ENCODE results near the gene CELF2. TPM values are rescaled to one million over a fixed set of nuclear protein-coding genes. Genes with fewer than 3 reads are reported as not detected.

Gene CELF2
- total and polyA plus RNA-seq, 9 of the 15 experiments (the other 6 are each of a cell fraction or from before 2014, with no cell fraction given) = 4.0 to 20.3 (median 11.1) TPM

DNA sequence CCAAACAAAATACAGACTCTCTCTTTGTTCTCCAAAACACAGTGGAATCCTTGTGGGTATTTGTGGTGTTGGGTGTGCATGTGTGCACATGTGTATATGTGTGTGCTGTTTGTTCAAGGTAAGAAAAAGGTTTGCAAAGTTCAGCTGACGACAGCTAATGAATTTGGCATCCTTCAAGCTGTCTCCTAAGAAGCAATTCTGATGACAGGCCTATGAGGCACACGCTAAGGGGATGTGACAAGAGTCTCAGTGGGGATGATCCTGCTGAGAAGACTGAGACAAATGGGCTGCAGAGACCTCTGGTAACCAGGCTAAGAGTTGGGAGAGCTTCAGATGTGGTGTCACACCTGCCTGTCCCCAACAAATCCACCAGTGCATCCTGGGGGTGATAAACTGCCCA, 26.5 kb upstream of the CELF2 start:
- H3K9me3 ChIP-seq (replicated peaks; ENCODE audit: control insufficient read depth, insufficient read depth, low read depth, low read length) = no peaks in the 10 kb centered on the region
- H3K4me3 ChIP-seq = no peak overlapping the region
- DNase-seq (ENCODE audit: extremely low read depth in 1 of 4, low spot score in 3 of 4) (no peak), ATAC-seq (no peak), FAIRE-seq (no peak)
- POLR2A ChIA-PET = interaction anchor here (1.0 kb wide), 1 partner anchor 381 kb away, joined by 5 read pairs; no protein-coding TSS in a partner anchor
- no peak overlapping the region for H3K4me2 ChIP-seq (ENCODE audit: insufficient read depth, low read length)
- in situ Hi-C loops (cut with MboI) (no loop called here), intact Hi-C loops (cut with micrococcal nuclease) (no loop called here)
- H3K9me1 ChIP-seq (ENCODE audit: control insufficient read depth, insufficient read depth, low read length) = no peaks in the 10 kb centered on the region
- H3K4me1 ChIP-seq (replicated peaks in 1 of 2; ENCODE audit: control insufficient read depth in 2 of 2, insufficient read depth in 2 of 2, low read length in 2 of 2) = no peaks in the 10 kb centered on the region
- H3K79me2 ChIP-seq (ENCODE audit: control insufficient read depth, insufficient read depth, low read length) = no peaks in the 10 kb centered on the region
- H3K27ac ChIP-seq (ENCODE audit: extremely low read depth, low read depth, low read length) = no peak overlapping the region
- no peaks in the 10 kb centered on the region for H4K20me1 ChIP-seq (replicated peaks; ENCODE audit: control insufficient read depth, insufficient read depth, low read length)
- H3K27me3 ChIP-seq (ENCODE audit: control insufficient read depth in 2 of 2, insufficient read depth in 2 of 2, low read length in 2 of 2) = no peaks in the 10 kb centered on the region
- no peaks in the 10 kb centered on the region for H3K36me3 ChIP-seq (ENCODE audit: control insufficient read depth, insufficient read depth, low read length)
- 3% methylated on average over 2 of the region's 2 CpGs for WGBS (ENCODE audit: insufficient coverage, low coverage, missing lambda C conversion rate)
- H3K9ac ChIP-seq (ENCODE audit: insufficient read depth in 1 of 2, low read depth in 2 of 2, low read length in 2 of 2) = no peak overlapping the region
- no peak overlapping the region for H2AFZ ChIP-seq (ENCODE audit: low read depth, low read length)
- CTCF ChIA-PET (ENCODE audit: low intra/inter-chr PET ratio) = no interaction called here
- no TSS peak for BruUV-seq (replicated peaks)
- TF ChIP-seq FUS (optimal IDR thresholded peaks at IDR 0.05; ENCODE audit: low read depth, low read length) (no peak), NFIX (CRISPR knock-in tag; IDR thresholded peaks at IDR 0.05; ENCODE audit: low read depth) (no peak), ZNF175 (CRISPR knock-in tag; IDR thresholded peaks at IDR 0.05; ENCODE audit: low read depth) (no peak), MEIS2 (IDR thresholded peaks at IDR 0.05; ENCODE audit: partially characterized antibody) (no peak), ILF3 (IDR thresholded peaks at IDR 0.05; ENCODE audit: borderline replicate concordance) (no peak), ZNF121 (CRISPR knock-in tag; conservative IDR thresholded peaks at IDR 0.05) (no peak), ZNF695 (CRISPR knock-in tag; IDR thresholded peaks at IDR 0.05) (no peak), HMG20B (CRISPR knock-in tag; IDR thresholded peaks at IDR 0.05) (no peak)
- TF ChIP-seq, protein P1, sequence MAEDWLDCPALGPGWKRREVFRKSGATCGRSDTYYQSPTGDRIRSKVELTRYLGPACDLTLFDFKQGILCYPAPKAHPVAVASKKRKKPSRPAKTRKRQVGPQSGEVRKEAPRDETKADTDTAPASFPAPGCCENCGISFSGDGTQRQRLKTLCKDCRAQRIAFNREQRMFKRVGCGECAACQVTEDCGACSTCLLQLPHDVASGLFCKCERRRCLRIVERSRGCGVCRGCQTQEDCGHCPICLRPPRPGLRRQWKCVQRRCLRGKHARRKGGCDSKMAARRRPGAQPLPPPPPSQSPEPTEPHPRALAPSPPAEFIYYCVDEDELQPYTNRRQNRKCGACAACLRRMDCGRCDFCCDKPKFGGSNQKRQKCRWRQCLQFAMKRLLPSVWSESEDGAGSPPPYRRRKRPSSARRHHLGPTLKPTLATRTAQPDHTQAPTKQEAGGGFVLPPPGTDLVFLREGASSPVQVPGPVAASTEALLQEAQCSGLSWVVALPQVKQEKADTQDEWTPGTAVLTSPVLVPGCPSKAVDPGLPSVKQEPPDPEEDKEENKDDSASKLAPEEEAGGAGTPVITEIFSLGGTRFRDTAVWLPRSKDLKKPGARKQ (CRISPR knock-in tag; IDR thresholded peaks at IDR 0.05) = no peak
- TF ChIP-seq, protein P2, sequence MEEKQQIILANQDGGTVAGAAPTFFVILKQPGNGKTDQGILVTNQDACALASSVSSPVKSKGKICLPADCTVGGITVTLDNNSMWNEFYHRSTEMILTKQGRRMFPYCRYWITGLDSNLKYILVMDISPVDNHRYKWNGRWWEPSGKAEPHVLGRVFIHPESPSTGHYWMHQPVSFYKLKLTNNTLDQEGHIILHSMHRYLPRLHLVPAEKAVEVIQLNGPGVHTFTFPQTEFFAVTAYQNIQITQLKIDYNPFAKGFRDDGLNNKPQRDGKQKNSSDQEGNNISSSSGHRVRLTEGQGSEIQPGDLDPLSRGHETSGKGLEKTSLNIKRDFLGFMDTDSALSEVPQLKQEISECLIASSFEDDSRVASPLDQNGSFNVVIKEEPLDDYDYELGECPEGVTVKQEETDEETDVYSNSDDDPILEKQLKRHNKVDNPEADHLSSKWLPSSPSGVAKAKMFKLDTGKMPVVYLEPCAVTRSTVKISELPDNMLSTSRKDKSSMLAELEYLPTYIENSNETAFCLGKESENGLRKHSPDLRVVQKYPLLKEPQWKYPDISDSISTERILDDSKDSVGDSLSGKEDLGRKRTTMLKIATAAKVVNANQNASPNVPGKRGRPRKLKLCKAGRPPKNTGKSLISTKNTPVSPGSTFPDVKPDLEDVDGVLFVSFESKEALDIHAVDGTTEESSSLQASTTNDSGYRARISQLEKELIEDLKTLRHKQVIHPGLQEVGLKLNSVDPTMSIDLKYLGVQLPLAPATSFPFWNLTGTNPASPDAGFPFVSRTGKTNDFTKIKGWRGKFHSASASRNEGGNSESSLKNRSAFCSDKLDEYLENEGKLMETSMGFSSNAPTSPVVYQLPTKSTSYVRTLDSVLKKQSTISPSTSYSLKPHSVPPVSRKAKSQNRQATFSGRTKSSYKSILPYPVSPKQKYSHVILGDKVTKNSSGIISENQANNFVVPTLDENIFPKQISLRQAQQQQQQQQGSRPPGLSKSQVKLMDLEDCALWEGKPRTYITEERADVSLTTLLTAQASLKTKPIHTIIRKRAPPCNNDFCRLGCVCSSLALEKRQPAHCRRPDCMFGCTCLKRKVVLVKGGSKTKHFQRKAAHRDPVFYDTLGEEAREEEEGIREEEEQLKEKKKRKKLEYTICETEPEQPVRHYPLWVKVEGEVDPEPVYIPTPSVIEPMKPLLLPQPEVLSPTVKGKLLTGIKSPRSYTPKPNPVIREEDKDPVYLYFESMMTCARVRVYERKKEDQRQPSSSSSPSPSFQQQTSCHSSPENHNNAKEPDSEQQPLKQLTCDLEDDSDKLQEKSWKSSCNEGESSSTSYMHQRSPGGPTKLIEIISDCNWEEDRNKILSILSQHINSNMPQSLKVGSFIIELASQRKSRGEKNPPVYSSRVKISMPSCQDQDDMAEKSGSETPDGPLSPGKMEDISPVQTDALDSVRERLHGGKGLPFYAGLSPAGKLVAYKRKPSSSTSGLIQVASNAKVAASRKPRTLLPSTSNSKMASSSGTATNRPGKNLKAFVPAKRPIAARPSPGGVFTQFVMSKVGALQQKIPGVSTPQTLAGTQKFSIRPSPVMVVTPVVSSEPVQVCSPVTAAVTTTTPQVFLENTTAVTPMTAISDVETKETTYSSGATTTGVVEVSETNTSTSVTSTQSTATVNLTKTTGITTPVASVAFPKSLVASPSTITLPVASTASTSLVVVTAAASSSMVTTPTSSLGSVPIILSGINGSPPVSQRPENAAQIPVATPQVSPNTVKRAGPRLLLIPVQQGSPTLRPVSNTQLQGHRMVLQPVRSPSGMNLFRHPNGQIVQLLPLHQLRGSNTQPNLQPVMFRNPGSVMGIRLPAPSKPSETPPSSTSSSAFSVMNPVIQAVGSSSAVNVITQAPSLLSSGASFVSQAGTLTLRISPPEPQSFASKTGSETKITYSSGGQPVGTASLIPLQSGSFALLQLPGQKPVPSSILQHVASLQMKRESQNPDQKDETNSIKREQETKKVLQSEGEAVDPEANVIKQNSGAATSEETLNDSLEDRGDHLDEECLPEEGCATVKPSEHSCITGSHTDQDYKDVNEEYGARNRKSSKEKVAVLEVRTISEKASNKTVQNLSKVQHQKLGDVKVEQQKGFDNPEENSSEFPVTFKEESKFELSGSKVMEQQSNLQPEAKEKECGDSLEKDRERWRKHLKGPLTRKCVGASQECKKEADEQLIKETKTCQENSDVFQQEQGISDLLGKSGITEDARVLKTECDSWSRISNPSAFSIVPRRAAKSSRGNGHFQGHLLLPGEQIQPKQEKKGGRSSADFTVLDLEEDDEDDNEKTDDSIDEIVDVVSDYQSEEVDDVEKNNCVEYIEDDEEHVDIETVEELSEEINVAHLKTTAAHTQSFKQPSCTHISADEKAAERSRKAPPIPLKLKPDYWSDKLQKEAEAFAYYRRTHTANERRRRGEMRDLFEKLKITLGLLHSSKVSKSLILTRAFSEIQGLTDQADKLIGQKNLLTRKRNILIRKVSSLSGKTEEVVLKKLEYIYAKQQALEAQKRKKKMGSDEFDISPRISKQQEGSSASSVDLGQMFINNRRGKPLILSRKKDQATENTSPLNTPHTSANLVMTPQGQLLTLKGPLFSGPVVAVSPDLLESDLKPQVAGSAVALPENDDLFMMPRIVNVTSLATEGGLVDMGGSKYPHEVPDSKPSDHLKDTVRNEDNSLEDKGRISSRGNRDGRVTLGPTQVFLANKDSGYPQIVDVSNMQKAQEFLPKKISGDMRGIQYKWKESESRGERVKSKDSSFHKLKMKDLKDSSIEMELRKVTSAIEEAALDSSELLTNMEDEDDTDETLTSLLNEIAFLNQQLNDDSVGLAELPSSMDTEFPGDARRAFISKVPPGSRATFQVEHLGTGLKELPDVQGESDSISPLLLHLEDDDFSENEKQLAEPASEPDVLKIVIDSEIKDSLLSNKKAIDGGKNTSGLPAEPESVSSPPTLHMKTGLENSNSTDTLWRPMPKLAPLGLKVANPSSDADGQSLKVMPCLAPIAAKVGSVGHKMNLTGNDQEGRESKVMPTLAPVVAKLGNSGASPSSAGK (IDR thresholded peaks at IDR 0.05) = no peak

Measured in K562 (cell line).